Left forelimb (tissue), 1 donor: Measurements from ENCODE around the gene LSM10.

Source experiments
- DNase-seq: peaks from one replicate; pipeline ENCODE4 v3.0.0-alpha.2; 2018; ENCODE audit warnings: low spot score

LSM10 gene

GRCh38 chr1:36383240-36383639 is 14.5 kb downstream of the LSM10 start:
- no peak for DNase-seq

- no peak for DNase-seq
Observed at GRCh38 chr1:36382669-36383068, 15.0 kb downstream of the LSM10 start.

- no peak for DNase-seq
Observed at GRCh38 chr1:36382231-36382630, 15.5 kb downstream of the LSM10 start.

GRCh38 chr1:36381405-36381804 is 16.3 kb downstream of the LSM10 start:
- no peak for DNase-seq

- no peak for DNase-seq
Observed at GRCh38 chr1:36380782-36381181, 16.9 kb downstream of the LSM10 start.

- no peak for DNase-seq
Observed at GRCh38 chr1:36380143-36380619, 17.5 kb downstream of the LSM10 start.

- no peak for DNase-seq
Observed at GRCh38 chr1:36377791-36378492, 19.8 kb downstream of the LSM10 start.

- no peak for DNase-seq
Observed at GRCh38 chr1:36372617-36373016, 25.1 kb downstream of the LSM10 start.

GRCh38 chr1:36369061-36369861 is 28.4 kb downstream of the LSM10 start:
- DNase-seq = peak; percentile 83

- no peak for DNase-seq
Observed at GRCh38 chr1:36367798-36368197, 29.9 kb downstream of the LSM10 start.

GRCh38 chr1:36367066-36367465 is 30.6 kb downstream of the LSM10 start:
- no peak for DNase-seq

GRCh38 chr1:36366091-36366661 is 31.5 kb downstream of the LSM10 start:
- DNase-seq = peak; percentile 78

GRCh38 chr1:36365381-36365780 is 32.3 kb downstream of the LSM10 start:
- no peak for DNase-seq

GRCh38 chr1:36359911-36360550 is 37.7 kb downstream of the LSM10 start:
- DNase-seq = no peak

GRCh38 chr1:36359383-36359782 is 38.3 kb downstream of the LSM10 start:
- no peak for DNase-seq

GRCh38 chr1:36358514-36359084 is 39.1 kb downstream of the LSM10 start:
- no peak for DNase-seq

- DNase-seq = no peak
Observed at GRCh38 chr1:36355811-36356210, 41.9 kb downstream of the LSM10 start.

- no peak for DNase-seq
Observed at GRCh38 chr1:36354486-36354885, 43.2 kb downstream of the LSM10 start.

GRCh38 chr1:36352910-36353878 is 44.5 kb downstream of the LSM10 start:
- no peak for DNase-seq

- DNase-seq = no peak
Observed at GRCh38 chr1:36352125-36352909, 45.4 kb downstream of the LSM10 start.
